SU-DHL-6 (cell line): ENCODE results near the gene ACACA.

ENCODE experiments used
- H2AFZ ChIP-seq: fragments of 200-600 bp; sonication (generic); 2 replicates; pipeline ENCODE4 v1.6.1; 2014; ENCODE audit warnings: low read depth, mild to moderate bottlenecking, moderate library complexity, mixed read lengths, antibody characterized with exemption, low read length; ENCODE audit not compliant: severe bottlenecking
- H3F3A ChIP-seq: fragments of 200-600 bp; shearing (Covaris generic); 2 replicates; pipeline ENCODE4 v1.6.0; 2016; ENCODE audit warnings: antibody characterized with exemption, mild to moderate bottlenecking; ENCODE audit not compliant: insufficient read depth
- H3K27ac ChIP-seq: fragments of 200-600 bp; sonication (generic); 2 replicates; pipeline ENCODE4 v1.5.1; 2016; ENCODE audit warnings: low read depth, mild to moderate bottlenecking, low read length, moderate library complexity, mixed read lengths
- H3K27me3 ChIP-seq: fragments of 200-600 bp; sonication (generic), shearing (Covaris generic); 2 replicates; pipeline ENCODE4 v1.6.0; 2014; ENCODE audit warnings: mild to moderate bottlenecking, low read length
- H3K36me3 ChIP-seq: fragments of 200-600 bp; sonication (generic); 2 replicates; pipeline ENCODE4 v1.6.1; 2014; ENCODE audit warnings: mild to moderate bottlenecking, low read length, mixed read lengths
- H3K4me2 ChIP-seq: fragments of 300-600, 200-600 bp; shearing (Covaris generic), sonication (generic); 2 replicates; pipeline ENCODE4 v1.6.0; 2014; ENCODE audit warnings: low read length, low read depth, mild to moderate bottlenecking; ENCODE audit not compliant: poor library complexity, severe bottlenecking
- H3K4me3 ChIP-seq: fragments of 200-600 bp; sonication (generic); 2 replicates; pipeline ENCODE4 v1.5.1; 2014; ENCODE audit warnings: antibody characterized with exemption, low read length, mild to moderate bottlenecking, mixed read lengths; ENCODE audit not compliant: insufficient read depth, poor library complexity, severe bottlenecking
- H3K79me2 ChIP-seq: fragments of 200-600 bp; sonication (generic); 2 replicates; pipeline ENCODE4 v1.6.1; 2014; ENCODE audit warnings: mild to moderate bottlenecking, low read length, moderate library complexity; ENCODE audit not compliant: insufficient read depth
- H3K9ac ChIP-seq: fragments of 200-600 bp; sonication (generic); 2 replicates; pipeline ENCODE4 v1.7.0; 2014; ENCODE audit warnings: mild to moderate bottlenecking, low read length
- H3K9me2 ChIP-seq: fragments of 200-600 bp; sonication (generic); replicated peaks from 2 replicates; pipeline ENCODE4 v1.6.1; 2014; ENCODE audit warnings: low read length; ENCODE audit not compliant: insufficient read depth
- H3K9me3 ChIP-seq: fragments of 200-600 bp; sonication (generic); 2 replicates; pipeline ENCODE4 v1.6.1; 2014; ENCODE audit warnings: low read length, mixed read lengths; ENCODE audit not compliant: insufficient read depth
- H4K20me1 ChIP-seq: fragments of 200-600 bp; sonication (generic); 2 replicates; pipeline ENCODE4 v1.6.1; 2014; ENCODE audit warnings: low read depth, mild to moderate bottlenecking, antibody characterized with exemption, low read length, moderate library complexity, mixed read lengths
- CTCF ChIP-seq: fragments of 200-600 bp; sonication (generic); IDR thresholded peaks from one replicate; pipeline ENCODE4 v1.5.1; 2017; ENCODE audit warnings: antibody characterized with exemption, mild to moderate bottlenecking, low read length, moderate library complexity; ENCODE audit not compliant: insufficient read depth, poor library complexity, severe bottlenecking
- EZH2phosphoT487 ChIP-seq: fragments of 200-600 bp; sonication (generic), shearing (Covaris generic); conservative IDR thresholded peaks from 2 replicates; pipeline ENCODE4 v1.6.1; 2018; ENCODE audit warnings: mild to moderate bottlenecking, antibody characterized with exemption, low read length, moderate library complexity, mixed read lengths

ACACA gene

GRCh38 chr17:37218849-37219248 is 187.8 kb downstream of the ACACA start:
- peaks cover 34% of the 10 kb centered on the region for H3K36me3 ChIP-seq
- no peaks in the 10 kb centered on the region for H3K9me2 ChIP-seq
- no peak overlapping the region for H2AFZ ChIP-seq
- no peaks in the 10 kb centered on the region for H3K9me3 ChIP-seq
- H3K79me2 ChIP-seq = no peaks in the 10 kb centered on the region
- no peaks in the 10 kb centered on the region for H3K27me3 ChIP-seq
- H3K9ac ChIP-seq = no peak overlapping the region
- H4K20me1 ChIP-seq = no peaks in the 10 kb centered on the region
- H3K4me2 ChIP-seq = no peak overlapping the region
- TF ChIP-seq EZH2phosphoT487 (no peak), CTCF (no peak)
- H3K4me3 ChIP-seq = no peak overlapping the region
- H3K27ac ChIP-seq = no peak overlapping the region
- no peaks in the 10 kb centered on the region for H3F3A ChIP-seq

GRCh38 chr17:37214416-37214815 is 192.2 kb downstream of the ACACA start:
- Histone ChIP-seq H3K9me3 (no peaks in the 10 kb centered on the region), H3K9ac (no peak overlapping the region), H2AFZ (no peak overlapping the region), H3K27ac (no peak overlapping the region), H3K4me3 (no peak overlapping the region), H3F3A (no peaks in the 10 kb centered on the region), H3K9me2 (no peaks in the 10 kb centered on the region), H3K36me3 (peaks cover 24% of the 10 kb centered on the region; the same call in 1 of the 2 replicates), H4K20me1 (no peaks in the 10 kb centered on the region), H3K79me2 (no peaks in the 10 kb centered on the region), H3K27me3 (no peaks in the 10 kb centered on the region), H3K4me2 (no peak overlapping the region)
- TF ChIP-seq EZH2phosphoT487 (no peak), CTCF (no peak)

- Histone ChIP-seq H3F3A (no peaks in the 10 kb centered on the region), H3K27me3 (no peaks in the 10 kb centered on the region), H3K4me3 (no peak overlapping the region), H3K9ac (no peak overlapping the region), H3K9me3 (no peaks in the 10 kb centered on the region), H3K4me2 (no peak overlapping the region), H3K79me2 (no peaks in the 10 kb centered on the region), H4K20me1 (no peaks in the 10 kb centered on the region), H3K9me2 (no peaks in the 10 kb centered on the region), H3K36me3 (peaks cover 26% of the 10 kb centered on the region; the same call in 1 of the 2 replicates), H3K27ac (no peak overlapping the region), H2AFZ (no peak overlapping the region)
- no peak for TF ChIP-seq EZH2phosphoT487
Observed at GRCh38 chr17:37213927-37214326, 192.7 kb downstream of the ACACA start.

GRCh38 chr17:37212179-37212578 is 194.5 kb downstream of the ACACA start:
- Histone ChIP-seq H3K9ac (no peak overlapping the region), H3K36me3 (peaks cover 21% of the 10 kb centered on the region; the same call in 1 of the 2 replicates), H3F3A (no peaks in the 10 kb centered on the region), H2AFZ (no peak overlapping the region), H3K27ac (no peak overlapping the region), H3K9me2 (no peaks in the 10 kb centered on the region), H3K9me3 (no peaks in the 10 kb centered on the region), H3K27me3 (no peaks in the 10 kb centered on the region), H3K4me3 (no peak overlapping the region), H3K4me2 (no peak overlapping the region), H3K79me2 (no peaks in the 10 kb centered on the region), H4K20me1 (no peaks in the 10 kb centered on the region)
- TF ChIP-seq CTCF (no peak), EZH2phosphoT487 (no peak)
